ENCODE data around the gene LRRC27.
A peak's percentile ranks its signal among the peaks of the same experiment; 100 is the strongest.
"Not testable (repeated sequence)": the region's sequence is repeated elsewhere in the genome, so short reads cannot be mapped to it uniquely, and the experiment has no call there.

Gene LRRC27

GRCh38 chr10:132376394-132376851 lies 44.4 kb downstream of the LRRC27 start:
- no peak for DNase-seq

DNA sequence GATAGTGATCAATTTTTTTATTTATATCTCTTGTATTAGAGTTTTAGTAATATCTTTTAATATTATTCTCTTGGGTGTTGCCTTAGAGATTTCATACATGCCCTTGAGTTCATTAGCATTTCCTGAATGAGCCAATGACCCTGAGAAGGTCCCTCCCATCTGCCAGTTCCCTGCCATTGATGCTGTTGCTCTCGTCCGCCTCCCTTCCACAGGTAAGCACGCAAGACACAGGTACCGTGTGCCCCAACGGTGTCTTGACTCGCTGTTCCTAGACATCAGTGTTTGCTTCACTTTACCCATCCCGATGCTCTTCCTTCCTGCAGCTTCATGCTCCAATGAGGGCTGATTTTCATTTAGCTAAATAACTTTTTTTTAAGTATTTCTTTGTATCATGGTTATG lies 45.3 kb downstream of the LRRC27 start:
- DNase-seq: no peak

DNA sequence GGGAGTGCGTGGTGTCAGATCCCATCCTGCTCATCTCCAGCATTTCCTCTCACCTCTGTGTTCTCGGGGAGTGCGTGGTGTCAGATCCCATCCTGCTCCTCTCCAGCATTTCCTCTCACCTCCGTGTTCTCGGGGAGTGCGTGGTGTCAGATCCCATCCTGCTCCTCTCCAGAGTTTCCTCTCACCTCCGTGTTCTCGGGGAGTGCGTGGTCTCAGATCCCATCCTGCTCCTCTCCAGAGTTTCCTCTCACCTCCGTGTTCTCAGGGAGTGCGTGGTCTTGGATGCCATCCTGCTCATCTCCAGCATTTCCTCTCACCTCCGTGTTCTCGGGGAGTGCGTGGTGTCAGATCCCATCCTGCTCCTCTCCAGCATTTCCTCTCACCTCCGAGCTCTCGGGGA lies 47.0 kb downstream of the LRRC27 start:
- not testable (repeated sequence) for DNase-seq

GRCh38 chr10:132380986-132381385 lies 49.0 kb downstream of the LRRC27 start:
- not testable (repeated sequence) for DNase-seq

GRCh38 chr10:132381741-132382140 lies 49.7 kb downstream of the LRRC27 start:
- no peak for DNase-seq

DNA sequence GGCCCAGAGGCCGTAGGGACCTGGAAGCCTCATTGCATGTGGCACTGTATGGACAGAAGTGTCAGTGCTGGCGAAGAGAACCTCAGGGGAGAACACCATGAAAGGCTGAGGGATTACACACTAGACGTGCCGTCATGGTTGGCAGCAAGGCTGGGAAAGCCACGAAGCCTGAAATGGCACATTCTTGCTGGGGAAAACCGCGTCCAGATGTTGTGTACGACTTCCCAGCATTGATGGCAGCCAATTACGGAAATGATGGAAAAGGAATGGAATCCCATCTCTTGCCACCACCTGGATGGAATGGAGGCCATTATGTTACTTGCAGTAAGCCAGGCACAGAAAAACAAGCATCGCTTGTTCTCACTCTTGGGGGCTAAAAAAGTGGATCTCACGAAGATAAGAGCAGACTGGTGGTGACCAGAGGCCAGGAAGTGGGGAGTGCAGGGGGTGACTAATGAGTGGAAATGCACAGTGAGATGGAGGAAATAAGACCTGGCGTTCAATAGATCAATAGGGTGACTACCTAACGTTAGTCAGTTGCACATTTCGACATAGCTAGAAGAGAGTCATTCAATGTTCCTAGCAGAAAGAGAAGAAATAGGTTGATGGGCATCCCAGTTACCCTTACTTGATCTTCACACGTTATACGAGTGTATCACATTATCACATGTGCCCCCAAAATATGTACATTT lies 50.4 kb downstream of the LRRC27 start:
- DNase-seq: no peak

GRCh38 chr10:132383101-132383500 lies 51.1 kb downstream of the LRRC27 start:
- DNase-seq: no peak

GRCh38 chr10:132383751-132384196 lies 51.8 kb downstream of the LRRC27 start:
- no peak for DNase-seq

DNA sequence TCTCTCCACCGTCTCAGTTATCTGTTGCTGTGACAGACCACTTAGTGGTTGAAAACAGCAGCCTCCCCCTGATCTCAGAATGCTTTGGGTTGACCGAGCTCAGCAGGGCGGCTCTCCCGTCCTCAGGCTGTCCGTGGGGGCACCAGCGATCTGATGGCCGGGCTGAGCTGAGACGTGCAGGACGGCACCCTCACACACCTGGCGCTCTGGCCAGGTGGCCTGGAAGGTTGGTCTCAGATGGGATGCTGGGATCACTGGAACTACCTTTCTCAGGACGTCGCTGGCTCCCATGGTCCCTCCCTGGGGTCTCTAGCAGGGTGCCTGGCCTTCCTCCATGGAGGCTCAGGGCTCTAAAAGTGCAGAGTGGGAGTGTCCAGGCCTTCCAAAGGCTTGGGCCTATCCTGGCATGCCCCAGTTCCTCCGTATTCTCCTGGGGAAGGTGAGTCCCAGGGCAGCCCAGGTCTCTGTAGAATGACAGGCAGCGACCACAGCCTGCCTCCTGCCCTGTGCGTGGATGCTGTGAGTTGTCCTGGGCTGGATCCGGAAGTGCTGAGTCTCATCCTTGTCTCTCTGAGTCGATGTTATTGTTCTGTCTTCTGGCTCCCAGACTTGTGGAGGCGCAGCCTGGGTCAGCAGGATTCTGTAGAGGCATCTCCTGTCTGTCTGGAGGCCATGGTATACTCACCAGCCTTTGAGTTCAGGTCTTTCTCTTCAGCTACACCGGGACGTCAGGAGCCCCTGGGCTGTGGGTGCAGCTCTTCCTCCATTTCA lies 52.8 kb downstream of the LRRC27 start:
- DNase-seq: no peak

DNA sequence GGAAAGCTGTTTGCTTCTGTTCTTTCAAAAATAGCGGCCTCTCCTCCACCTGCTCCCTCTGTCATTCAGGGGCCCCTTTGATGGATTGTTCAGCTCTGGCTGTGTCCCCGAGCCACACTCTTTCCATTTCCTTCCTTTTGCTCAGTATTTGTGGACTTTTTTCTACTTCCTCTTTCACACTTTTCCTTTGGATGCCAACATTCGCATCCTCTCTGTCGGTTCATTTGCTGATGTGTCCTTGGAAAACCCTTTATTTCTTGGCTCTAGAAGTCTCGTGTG lies 53.3 kb downstream of the LRRC27 start:
- DNase-seq: no peak

DNA sequence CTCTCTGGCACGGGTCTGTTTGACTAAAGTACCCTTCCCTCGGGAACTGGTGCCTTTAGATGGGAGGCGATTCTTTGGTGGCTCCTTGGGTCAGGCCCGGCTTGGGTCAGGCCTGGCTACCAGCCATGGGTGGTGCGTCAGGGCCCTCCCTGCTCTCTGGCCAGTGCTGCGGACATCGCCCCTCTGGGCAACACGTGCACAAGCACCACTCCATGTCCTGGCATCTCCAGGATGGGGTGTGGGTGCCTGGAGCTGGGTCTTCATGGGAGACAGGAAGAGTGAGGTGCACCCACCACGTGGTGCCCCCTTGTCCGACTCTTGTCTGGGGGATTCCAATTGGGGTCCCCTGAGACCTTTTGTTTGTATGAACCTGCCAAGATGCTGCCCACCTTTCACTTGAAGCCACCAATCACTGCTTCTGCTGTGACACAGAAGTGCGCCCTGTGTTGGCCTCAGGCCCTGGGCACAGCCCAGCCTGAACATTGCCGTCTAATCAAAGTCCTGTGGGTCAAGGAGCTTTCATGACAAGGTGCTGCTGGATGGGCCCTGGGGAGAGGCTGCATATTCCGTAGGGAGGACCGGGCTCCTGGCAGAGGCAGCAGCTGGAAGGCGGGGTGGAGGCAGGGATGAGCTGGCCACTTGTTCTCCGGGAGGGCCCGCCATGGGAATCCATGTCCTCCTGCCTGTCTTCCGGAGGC lies 53.9 kb downstream of the LRRC27 start:
- no peak for DNase-seq

DNA sequence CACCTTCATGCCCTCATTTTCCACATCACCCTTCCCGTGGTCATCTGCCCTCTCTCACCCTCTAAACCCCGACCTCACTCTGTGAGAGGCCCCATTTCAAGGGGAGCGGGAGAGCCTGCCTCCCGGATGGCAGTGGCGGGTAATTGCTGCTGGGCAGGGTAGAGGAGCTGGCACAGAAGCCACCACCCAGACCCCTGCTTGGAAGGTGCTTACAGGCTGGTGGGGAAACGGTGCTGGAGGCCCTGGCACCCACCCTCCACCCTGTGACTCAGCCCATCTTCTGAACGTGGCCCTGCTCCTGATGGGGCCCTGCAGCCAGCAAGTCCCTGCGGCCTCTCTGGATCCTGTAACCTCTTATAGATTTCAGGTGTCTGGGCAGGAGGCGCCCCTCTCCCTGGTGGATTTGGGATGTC lies 54.4 kb downstream of the LRRC27 start:
- DNase-seq: peak; percentile 46

- not testable (repeated sequence) for DNase-seq
Observed at GRCh38 chr10:132386896-132387295, 54.9 kb downstream of the LRRC27 start.

GRCh38 chr10:132387764-132388210 lies 55.8 kb downstream of the LRRC27 start:
- DNase-seq: peak; percentile 99

- peak; percentile 75 for DNase-seq
Observed at GRCh38 chr10:132388891-132389432, 57.0 kb downstream of the LRRC27 start.

DNA sequence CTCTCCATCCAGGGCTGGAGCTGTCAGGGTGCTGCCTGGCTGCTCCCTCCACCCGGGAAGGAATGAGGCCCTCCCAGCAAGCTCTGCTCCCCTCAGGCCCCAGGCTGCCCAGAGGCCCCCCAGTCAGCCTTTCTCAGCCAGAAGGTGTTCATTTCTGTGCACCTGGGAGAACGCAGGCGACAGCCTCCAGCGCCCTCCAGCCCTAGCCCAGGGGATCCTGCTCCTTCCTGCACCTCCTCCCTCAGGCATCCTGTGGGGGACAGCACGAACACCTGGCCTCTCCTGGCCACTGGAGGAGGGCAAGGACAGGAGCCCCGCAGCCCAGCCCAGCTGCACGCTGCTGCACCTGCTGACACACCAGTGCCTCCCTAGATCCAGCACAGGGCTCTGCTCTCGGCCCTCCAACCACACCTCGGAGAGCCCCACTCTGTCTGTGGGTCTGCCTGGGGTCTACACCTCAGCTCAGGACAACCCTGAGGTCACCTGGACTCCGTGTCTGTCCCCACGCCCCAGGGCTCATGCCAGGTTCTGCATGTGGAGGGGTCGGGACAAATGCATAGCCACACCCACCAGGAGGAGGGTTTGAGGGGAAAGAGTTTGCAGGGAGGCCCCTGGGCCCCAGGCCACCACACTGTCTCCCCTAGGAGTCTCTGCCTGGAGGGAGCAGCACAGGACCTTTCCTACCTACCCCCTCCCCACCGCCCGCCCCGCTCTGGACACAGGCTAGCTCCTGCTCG lies 57.6 kb downstream of the LRRC27 start:
- DNase-seq: peak; percentile 55

GRCh38 chr10:132390170-132390920 lies 58.4 kb downstream of the LRRC27 start:
- peak; percentile 39 for DNase-seq

- peak; percentile 37 for DNase-seq
Observed at GRCh38 chr10:132390921-132391675, 59.1 kb downstream of the LRRC27 start.

- DNase-seq: no peak
Observed at GRCh38 chr10:132391676-132392020, 59.7 kb downstream of the LRRC27 start.

- no peak for DNase-seq
Observed at GRCh38 chr10:132392184-132392800, 60.3 kb downstream of the LRRC27 start.

All from 8988T (cell line).